Measurements from ENCODE around the gene FBLN5. TPM values are rescaled to one million over a fixed set of nuclear protein-coding genes. Genes with fewer than 3 reads are reported as not detected.
A peak's percentile ranks its signal among the peaks of the same experiment; 100 is the strongest.

Gene FBLN5
- total and polyA plus RNA-seq, 8 donors: 11.5 to 34.3 (median 22.0) TPM

GRCh38 chr14:91893669-91894068 is 53.8 kb downstream of the FBLN5 start:
- 92 to 93% methylated on average over 4 of the region's 4 CpGs for WGBS, 2 donors

GRCh38 chr14:91893007-91893406 is 54.5 kb downstream of the FBLN5 start:
- Histone ChIP-seq H3K27me3 (no peaks in the 10 kb centered on the region), H3K4me1 (peaks cover 26 to 52% (median 37%) of the 10 kb centered on the region in 3 donors), H3K9me3 (no peaks in the 10 kb centered on the region), H3K27ac (peak overlapping the region in 2 of 4 donors; percentile 78 to 84), H3K4me3 (no peak overlapping the region), H3K36me3 (no peaks in the 10 kb centered on the region)
- DNase-seq: no peak
- peak in 2 of 4 donors; percentile 10 to 36 for TF ChIP-seq CTCF (IDR thresholded peaks at IDR 0.05)
- 43 to 45% methylated on average over 7 of the region's 7 CpGs for WGBS, 2 donors
- intact Hi-C loops (cut with DNase I): loop anchor here in 1 of 3 donors (10.0 kb wide), 1 partner anchor 138 kb away; no protein-coding TSS in a partner anchor
- FAIRE-seq: no peak
- no peak for ATAC-seq

More at GRCh38 chr14:91893669-91894068, 53.8 kb downstream of the FBLN5 start:
- TF ChIP-seq CTCF (IDR thresholded peaks at IDR 0.05): no peak
- Histone ChIP-seq H3K27ac (peak overlapping the region in 1 of 4 donors; percentile 78), H3K27me3 (no peaks in the 10 kb centered on the region), H3K9me3 (no peaks in the 10 kb centered on the region), H3K4me1 (peaks cover 23 to 57% (median 37%) of the 10 kb centered on the region in 3 donors), H3K36me3 (no peaks in the 10 kb centered on the region), H3K4me3 (no peak overlapping the region)
- intact Hi-C loops (cut with DNase I): loop anchor here in 1 of 3 donors (10.0 kb wide), 1 partner anchor 139 kb away; no protein-coding TSS in a partner anchor
- no peak for FAIRE-seq
- no peak for ATAC-seq
- no peak for DNase-seq

- H3K27ac ChIP-seq: peak overlapping the region in 3 of 4 donors; percentile 13 to 84 (median 78)
- no peaks in the 10 kb centered on the region for H3K9me3 ChIP-seq
- H3K4me1 ChIP-seq: peaks cover 24 to 40% (median 27%) of the 10 kb centered on the region in 3 donors
- intact Hi-C loops (cut with DNase I): loop anchor here in 1 of 3 donors (10.0 kb wide), 1 partner anchor 137 kb away; no protein-coding TSS in a partner anchor
- ATAC-seq (peak in 2 of 4 donors; percentile 1 to 8), DNase-seq (no peak), FAIRE-seq (no peak)
- no peaks in the 10 kb centered on the region for H3K36me3 ChIP-seq
- TF ChIP-seq CTCF (IDR thresholded peaks at IDR 0.05): no peak
- 75 to 80% methylated on average over 3 of the region's 3 CpGs for WGBS, 2 donors
- H3K27me3 ChIP-seq: no peaks in the 10 kb centered on the region
- no peak overlapping the region for H3K4me3 ChIP-seq
Measured at GRCh38 chr14:91891721-91892220, 55.7 kb downstream of the FBLN5 start.

- whole genome bisulfite sequencing, 2 donors: 89 to 91% methylated on average over 5 of the region's 5 CpGs
- Histone ChIP-seq H3K4me3 (no peak overlapping the region), H3K27me3 (no peaks in the 10 kb centered on the region), H3K9me3 (no peaks in the 10 kb centered on the region), H3K36me3 (no peaks in the 10 kb centered on the region), H3K4me1 (peaks cover 20 to 36% (median 27%) of the 10 kb centered on the region in 3 donors), H3K27ac (peak overlapping the region; percentile 66 to 84 (median 76))
- FAIRE-seq (no peak), ATAC-seq (no peak), DNase-seq (no peak)
- no peak for TF ChIP-seq CTCF (IDR thresholded peaks at IDR 0.05)
- intact Hi-C loops (cut with DNase I): loop anchor here in 1 of 3 donors (10.0 kb wide), 1 partner anchor 136 kb away; no protein-coding TSS in a partner anchor
Measured at GRCh38 chr14:91891101-91891500, 56.4 kb downstream of the FBLN5 start.

- peak in 2 of 6 donors; percentile 51 to 63 for DNase-seq
- FAIRE-seq: no peak
Measured at GRCh38 chr14:91890291-91890749, 57.2 kb downstream of the FBLN5 start.

More at GRCh38 chr14:91890291-91890749, 57.2 kb downstream of the FBLN5 start:
- no peak overlapping the region for H3K4me3 ChIP-seq
- no peaks in the 10 kb centered on the region for H3K36me3 ChIP-seq
- intact Hi-C loops (cut with DNase I): loop anchor here in 1 of 3 donors (10.0 kb wide), 1 partner anchor 136 kb away; no protein-coding TSS in a partner anchor
- WGBS, 2 donors: 20 to 39% methylated on average over 5 of the region's 5 CpGs
- peak overlapping the region; percentile 66 to 84 (median 76) for H3K27ac ChIP-seq
- no peaks in the 10 kb centered on the region for H3K27me3 ChIP-seq
- TF ChIP-seq CTCF (IDR thresholded peaks at IDR 0.05): no peak
- peak; percentile 35 to 60 (median 42) for ATAC-seq
- H3K9me3 ChIP-seq: no peaks in the 10 kb centered on the region
- H3K4me1 ChIP-seq: peaks cover 20 to 36% (median 27%) of the 10 kb centered on the region in 3 donors
